Peyer's patch (tissue), 4 donors: ENCODE measurements around the gene RASAL2. TPM values are rescaled to one million over a fixed set of nuclear protein-coding genes. Genes with fewer than 3 reads are reported as not detected.

Source experiments
- DNase-seq, 3 donors: peaks; one replicate each; pipeline ENCODE4 v3.0.0-alpha.2; 2017 to 2019
- H3K27ac ChIP-seq, 4 donors: fragments of 200-600 bp; sonication (generic); one replicate each; pipeline ENCODE4 v1.5.1; 2016 to 2019
- H3K27me3 ChIP-seq, 2 donors: fragments of 200-600 bp; sonication (generic); one replicate each; pipeline ENCODE4 v1.5.1; 2019
- H3K36me3 ChIP-seq, 3 donors: fragments of 200-600 bp; sonication (generic); one replicate each; pipeline ENCODE4 v1.5.1; 2016 to 2019
- H3K4me1 ChIP-seq, 4 donors: fragments of 200-600 bp; sonication (generic); one replicate each; pipeline ENCODE4 v1.5.1; 2016 to 2019
- H3K4me3 ChIP-seq, 4 donors: fragments of 200-600 bp; sonication (generic); 1 replicate in 3 of 4; 2 replicates in 1 of 4; pipeline ENCODE4 v1.5.1; 2016 to 2019; ENCODE audit warnings: mild to moderate bottlenecking in 1 of 4
- H3K9me3 ChIP-seq, 4 donors: fragments of 200-600 bp; sonication (generic); one replicate each; pipeline ENCODE4 v1.5.1; 2016 to 2019; ENCODE audit warnings: mild to moderate bottlenecking in 1 of 4
- POLR2A ChIP-seq, 2 donors: fragments of 450-650 bp; IDR thresholded peaks; one replicate each; pipeline ENCODE4 v1.5.1; 2017; ENCODE audit warnings: antibody characterized with exemption in 2 of 2, mild to moderate bottlenecking in 2 of 2, moderate library complexity in 2 of 2
- total RNA-seq, 4 donors: library from RNA; depleted of rRNA; stranded (reverse); fragments of >200 nt; gene quantifications; one replicate each; pipeline ENCODE4 v1.1.0, GENCODE V29; 2016
- TF ChIP-seq, protein P1 (sequence below), 6 experiments: fragments of 450-650 bp in 4 of 6; fragments of 200-600 bp in 2 of 6; sonication (generic) in 1 of 6; IDR thresholded peaks; one replicate each; pipeline ENCODE4 v1.5.1; 2017 to 2019; ENCODE audit warnings: antibody characterized with exemption in 6 of 6, mild to moderate bottlenecking in 3 of 6, moderate library complexity in 1 of 6

Gene RASAL2
- total RNA-seq, 4 donors from 2014 or later, result 10.2 to 35.5 (median 20.0) TPM

DNA sequence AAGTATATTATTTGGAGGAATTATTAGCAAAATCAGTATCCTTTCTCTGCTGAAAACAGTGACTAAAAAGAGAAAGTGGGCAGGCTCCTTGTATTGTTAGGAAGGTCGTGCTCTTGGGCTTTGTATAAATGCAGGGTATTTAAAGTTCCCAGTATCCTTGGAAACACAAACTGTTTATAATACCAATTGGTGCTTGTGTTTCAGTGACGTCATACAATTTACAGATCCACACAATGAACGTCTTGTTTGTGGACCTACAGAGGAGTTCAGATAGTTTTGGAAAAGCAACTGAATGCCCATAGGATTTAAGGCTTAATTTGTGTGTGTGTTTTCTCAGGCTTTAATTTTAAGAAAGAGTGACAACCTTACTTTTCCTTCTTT, 168.2 kb downstream of the RASAL2 start:
- Histone ChIP-seq H3K4me3 (no peak overlapping the region), H3K36me3 (no peaks in the 10 kb centered on the region), H3K27me3 (no peaks in the 10 kb centered on the region), H3K9me3 (no peaks in the 10 kb centered on the region), H3K27ac (no peak overlapping the region), H3K4me1 (no peaks in the 10 kb centered on the region)
- DNase-seq, result no peak
- TF ChIP-seq POLR2A (IDR thresholded peaks at IDR 0.05), result no peak
- TF ChIP-seq, protein P1, sequence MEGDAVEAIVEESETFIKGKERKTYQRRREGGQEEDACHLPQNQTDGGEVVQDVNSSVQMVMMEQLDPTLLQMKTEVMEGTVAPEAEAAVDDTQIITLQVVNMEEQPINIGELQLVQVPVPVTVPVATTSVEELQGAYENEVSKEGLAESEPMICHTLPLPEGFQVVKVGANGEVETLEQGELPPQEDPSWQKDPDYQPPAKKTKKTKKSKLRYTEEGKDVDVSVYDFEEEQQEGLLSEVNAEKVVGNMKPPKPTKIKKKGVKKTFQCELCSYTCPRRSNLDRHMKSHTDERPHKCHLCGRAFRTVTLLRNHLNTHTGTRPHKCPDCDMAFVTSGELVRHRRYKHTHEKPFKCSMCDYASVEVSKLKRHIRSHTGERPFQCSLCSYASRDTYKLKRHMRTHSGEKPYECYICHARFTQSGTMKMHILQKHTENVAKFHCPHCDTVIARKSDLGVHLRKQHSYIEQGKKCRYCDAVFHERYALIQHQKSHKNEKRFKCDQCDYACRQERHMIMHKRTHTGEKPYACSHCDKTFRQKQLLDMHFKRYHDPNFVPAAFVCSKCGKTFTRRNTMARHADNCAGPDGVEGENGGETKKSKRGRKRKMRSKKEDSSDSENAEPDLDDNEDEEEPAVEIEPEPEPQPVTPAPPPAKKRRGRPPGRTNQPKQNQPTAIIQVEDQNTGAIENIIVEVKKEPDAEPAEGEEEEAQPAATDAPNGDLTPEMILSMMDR (IDR thresholded peaks at IDR 0.05), result no peak

DNA sequence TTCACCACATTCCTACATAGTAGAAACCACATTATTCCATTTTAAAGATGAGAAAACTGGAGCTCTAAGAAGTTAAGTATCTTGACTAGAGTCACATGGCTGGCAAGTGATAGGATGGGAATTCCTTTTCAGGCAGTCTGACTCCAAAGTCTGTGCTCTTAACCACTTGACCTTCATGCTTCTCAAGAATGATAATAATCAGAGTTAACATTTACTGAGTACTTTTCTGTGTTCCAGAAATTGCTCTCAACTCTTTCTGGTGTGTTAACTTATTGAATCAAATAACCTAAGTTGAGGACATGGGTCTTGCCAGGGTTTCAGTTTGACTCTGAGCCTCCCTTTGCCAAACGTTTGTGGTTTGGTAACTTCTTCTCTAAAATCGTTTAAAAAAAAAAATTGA, 169.4 kb downstream of the RASAL2 start:
- Histone ChIP-seq H3K4me1 (no peaks in the 10 kb centered on the region), H3K36me3 (no peaks in the 10 kb centered on the region), H3K27me3 (no peaks in the 10 kb centered on the region), H3K27ac (no peak overlapping the region), H3K4me3 (no peak overlapping the region), H3K9me3 (no peaks in the 10 kb centered on the region)
- no peak for TF ChIP-seq POLR2A (IDR thresholded peaks at IDR 0.05)
- TF ChIP-seq, protein P1 (IDR thresholded peaks at IDR 0.05), result no peak
- no peak for DNase-seq

DNA sequence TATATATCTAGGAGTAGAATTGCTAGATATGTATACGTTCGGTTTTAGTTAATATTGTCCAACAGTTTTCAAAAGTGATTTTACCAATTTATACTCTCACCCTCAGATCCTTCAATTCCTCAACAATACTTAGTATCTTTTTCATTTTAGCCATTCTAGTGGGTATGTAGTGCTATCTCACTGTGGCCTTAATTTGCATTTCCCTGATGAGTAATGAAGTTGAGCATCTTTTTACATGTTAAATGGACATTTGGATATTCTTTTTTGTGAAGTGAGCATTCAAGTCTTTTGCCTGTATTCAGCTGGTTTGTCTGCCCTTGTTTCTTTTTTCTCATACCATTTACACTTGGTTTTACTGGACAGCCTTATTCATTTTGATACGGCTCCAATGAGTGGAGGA, 172.2 kb downstream of the RASAL2 start:
- TF ChIP-seq POLR2A (IDR thresholded peaks at IDR 0.05), result no peak
- TF ChIP-seq, protein P1 (IDR thresholded peaks at IDR 0.05), result no peak
- DNase-seq, result no peak
- Histone ChIP-seq H3K27ac (no peak overlapping the region), H3K4me1 (no peaks in the 10 kb centered on the region), H3K36me3 (no peaks in the 10 kb centered on the region), H3K4me3 (no peak overlapping the region), H3K9me3 (no peaks in the 10 kb centered on the region), H3K27me3 (no peaks in the 10 kb centered on the region)

DNA sequence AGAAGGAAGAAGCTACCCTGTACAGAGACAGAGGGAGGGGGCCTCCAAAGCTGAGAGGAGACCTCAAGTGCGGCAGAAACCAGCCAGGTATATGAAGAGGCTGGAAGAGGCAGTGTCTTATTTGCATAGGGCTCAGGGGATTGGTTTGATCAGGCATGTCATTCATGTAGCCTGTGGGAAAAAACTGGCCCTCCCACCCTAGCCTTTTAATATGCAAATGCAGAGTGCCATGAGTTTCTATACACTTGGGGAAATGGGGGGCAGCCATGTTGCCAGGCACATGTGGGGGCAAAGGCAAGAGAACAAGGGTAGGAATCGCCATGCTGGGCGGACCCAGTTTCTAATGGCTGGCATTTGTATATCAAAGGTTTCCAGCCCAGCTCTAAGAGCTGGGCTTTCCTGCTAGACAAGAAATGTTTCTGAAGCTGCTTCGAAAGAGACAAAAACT, 172.7 kb downstream of the RASAL2 start:
- no peak overlapping the region for H3K4me3 ChIP-seq
- no peaks in the 10 kb centered on the region for H3K36me3 ChIP-seq
- TF ChIP-seq, protein P1 (IDR thresholded peaks at IDR 0.05), result no peak
- TF ChIP-seq POLR2A (IDR thresholded peaks at IDR 0.05), result no peak
- no peak for DNase-seq
- no peaks in the 10 kb centered on the region for H3K4me1 ChIP-seq
- no peak overlapping the region for H3K27ac ChIP-seq
- H3K27me3 ChIP-seq, result no peaks in the 10 kb centered on the region
- no peaks in the 10 kb centered on the region for H3K9me3 ChIP-seq

DNA sequence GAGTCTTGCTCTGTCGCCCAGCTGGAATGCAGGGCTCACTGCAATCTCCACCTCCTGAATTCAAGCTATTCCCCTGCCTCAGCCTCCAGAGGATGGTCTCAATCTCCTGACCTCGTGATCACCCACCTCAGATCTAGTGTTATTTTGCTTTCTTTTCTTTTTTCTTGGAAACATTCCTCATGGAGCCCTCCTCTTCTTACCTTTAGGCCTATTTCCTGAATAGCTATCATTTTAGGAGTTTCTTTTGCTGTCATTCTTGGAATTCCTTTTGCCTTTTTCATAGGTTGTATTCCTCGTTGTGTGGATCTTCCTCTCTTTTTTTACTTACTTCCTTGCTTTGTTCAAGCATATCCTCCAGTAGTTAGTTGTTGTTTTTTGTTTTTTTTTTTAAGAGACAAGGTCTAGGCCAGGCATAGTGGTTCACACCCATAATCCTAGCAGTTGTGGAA, 173.8 kb downstream of the RASAL2 start:
- no peak for DNase-seq
- no peaks in the 10 kb centered on the region for H3K9me3 ChIP-seq
- no peaks in the 10 kb centered on the region for H3K27me3 ChIP-seq
- H3K36me3 ChIP-seq, result no peaks in the 10 kb centered on the region
- H3K27ac ChIP-seq, result no peak overlapping the region
- H3K4me3 ChIP-seq, result no peak overlapping the region
- H3K4me1 ChIP-seq, result no peaks in the 10 kb centered on the region
- no peak for TF ChIP-seq POLR2A (IDR thresholded peaks at IDR 0.05)
- TF ChIP-seq, protein P1 (IDR thresholded peaks at IDR 0.05), result no peak

DNA sequence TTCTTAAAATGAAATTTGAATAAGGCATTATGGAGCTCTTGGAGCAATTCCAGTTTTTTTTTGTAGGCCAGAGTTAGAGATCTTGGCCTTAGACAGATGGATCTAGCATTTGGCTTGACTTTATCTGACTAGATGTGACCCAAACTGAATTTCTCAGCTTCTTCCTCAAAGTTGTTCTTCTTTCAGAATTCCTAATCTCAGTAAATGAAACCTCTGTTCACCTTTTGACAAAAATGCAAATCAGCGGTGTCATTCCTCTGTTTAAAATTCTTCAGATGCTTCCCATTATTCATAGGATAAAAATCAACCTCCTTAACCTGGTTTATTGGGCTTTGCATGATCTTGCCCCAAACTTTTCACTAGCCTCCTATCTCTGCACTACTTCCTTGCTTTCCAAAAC, 177.6 kb downstream of the RASAL2 start:
- Histone ChIP-seq H3K27me3 (no peaks in the 10 kb centered on the region), H3K4me1 (no peaks in the 10 kb centered on the region), H3K4me3 (no peak overlapping the region), H3K27ac (no peak overlapping the region), H3K9me3 (no peaks in the 10 kb centered on the region), H3K36me3 (no peaks in the 10 kb centered on the region)
- TF ChIP-seq, protein P1 (IDR thresholded peaks at IDR 0.05), result no peak
- no peak for TF ChIP-seq POLR2A (IDR thresholded peaks at IDR 0.05)
- DNase-seq, result no peak
